ENCODE measurements around the gene FLYWCH2. TPM values are rescaled to one million over a fixed set of nuclear protein-coding genes. Genes with fewer than 3 reads are reported as not detected.

FLYWCH2 gene
- total and polyA plus RNA-seq, 9 of the 15 experiments (the other 6 are each of a cell fraction or from before 2014, with no cell fraction given), result 0.70 to 55.5 (median 7.6) TPM

GRCh38 chr16:2938206-2938605 lies 55.2 kb downstream of the FLYWCH2 start:
- ChIA-PET CTCF (ENCODE audit: low intra/inter-chr PET ratio) (no interaction called here), POLR2A (no interaction called here)
- no TSS peak for BruUV-seq (replicated peaks)
- H3K9me1 ChIP-seq (ENCODE audit: control insufficient read depth, insufficient read depth, low read length), result no peaks in the 10 kb centered on the region
- TF ChIP-seq NR1H2 (CRISPR knock-in tag; IDR thresholded peaks at IDR 0.05) (no peak), ZNF780A (CRISPR knock-in tag; IDR thresholded peaks at IDR 0.05) (no peak), MIER1 (IDR thresholded peaks at IDR 0.05; ENCODE audit: low read depth) (no peak), NR4A1 (CRISPR knock-in tag; IDR thresholded peaks at IDR 0.05) (no peak), NR4A1 (tag; IDR thresholded peaks at IDR 0.05) (no peak), THAP7 (CRISPR knock-in tag; IDR thresholded peaks at IDR 0.05) (no peak), SPI1 (IDR thresholded peaks at IDR 0.05; ENCODE audit: borderline replicate concordance, low read depth, low read length) (no peak), ZNF79 (CRISPR knock-in tag; IDR thresholded peaks at IDR 0.05; ENCODE audit: low read depth) (no peak)
- no peak overlapping the region for H3K9ac ChIP-seq (ENCODE audit: insufficient read depth in 1 of 2, low read depth in 2 of 2, low read length in 2 of 2)
- peaks cover 62% of the 10 kb centered on the region; the same call in 2 of the 3 replicates for H3K36me3 ChIP-seq (ENCODE audit: control insufficient read depth, insufficient read depth, low read length)
- no peaks in the 10 kb centered on the region for H4K20me1 ChIP-seq (replicated peaks; ENCODE audit: control insufficient read depth, insufficient read depth, low read length)
- no peaks in the 10 kb centered on the region for H3K27me3 ChIP-seq (ENCODE audit: control insufficient read depth in 2 of 2, insufficient read depth in 2 of 2, low read length in 2 of 2)
- in situ Hi-C loops (cut with MboI) (no loop called here), intact Hi-C loops (cut with micrococcal nuclease) (no loop called here)
- ATAC-seq, result no peak
- FAIRE-seq, result no peak
- DNase-seq (ENCODE audit: extremely low read depth in 1 of 4, low spot score in 3 of 4), result no peak
- H3K4me3 ChIP-seq, result no peak overlapping the region
- no peaks in the 10 kb centered on the region for H3K79me2 ChIP-seq (ENCODE audit: control insufficient read depth, insufficient read depth, low read length)
- H2AFZ ChIP-seq (ENCODE audit: low read depth, low read length), result no peak overlapping the region
- H3K27ac ChIP-seq (ENCODE audit: extremely low read depth, low read depth, low read length), result no peak overlapping the region
- H3K4me1 ChIP-seq (replicated peaks in 1 of 2; ENCODE audit: control insufficient read depth in 2 of 2, insufficient read depth in 2 of 2, low read length in 2 of 2), result peaks cover 0 to 6% of the 10 kb centered on the region in 2 experiments; a peak in 2 of 5 replicates
- 97% methylated on average over 7 of the region's 12 CpGs for WGBS (ENCODE audit: insufficient coverage, low coverage, missing lambda C conversion rate)
- H3K9me3 ChIP-seq (replicated peaks; ENCODE audit: control insufficient read depth, insufficient read depth, low read depth, low read length), result no peaks in the 10 kb centered on the region
- no peak overlapping the region for H3K4me2 ChIP-seq (ENCODE audit: insufficient read depth, low read length)
